ENCODE data around the gene PPP1R7. TPM values are rescaled to one million over a fixed set of nuclear protein-coding genes. Genes with fewer than 3 reads are reported as not detected.

The PPP1R7 gene
- polyA plus RNA-seq, 1 of the 3 experiments (the other 2 are of a cell fraction): 56.9 TPM

DNA sequence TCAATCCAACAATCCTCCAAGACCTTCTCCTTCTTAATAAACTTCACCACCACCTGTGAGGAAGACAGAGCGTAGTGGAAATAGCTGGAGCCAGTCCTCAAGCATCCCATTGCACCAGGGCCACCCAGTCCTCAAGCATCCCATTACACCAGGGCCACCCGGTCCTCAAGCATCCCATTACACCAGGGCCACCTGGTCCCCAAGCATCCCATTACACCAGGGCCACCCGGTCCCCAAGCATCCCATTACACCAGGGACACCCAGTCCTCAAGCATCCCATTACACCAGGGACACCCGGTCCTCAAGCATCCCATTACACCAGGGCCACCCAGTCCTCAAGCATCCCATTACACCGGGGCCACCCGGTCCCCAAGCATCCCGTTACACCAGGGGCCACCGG is 34.9 kb upstream of the PPP1R7 start (continued):
- TF ChIP-seq, protein P1, sequence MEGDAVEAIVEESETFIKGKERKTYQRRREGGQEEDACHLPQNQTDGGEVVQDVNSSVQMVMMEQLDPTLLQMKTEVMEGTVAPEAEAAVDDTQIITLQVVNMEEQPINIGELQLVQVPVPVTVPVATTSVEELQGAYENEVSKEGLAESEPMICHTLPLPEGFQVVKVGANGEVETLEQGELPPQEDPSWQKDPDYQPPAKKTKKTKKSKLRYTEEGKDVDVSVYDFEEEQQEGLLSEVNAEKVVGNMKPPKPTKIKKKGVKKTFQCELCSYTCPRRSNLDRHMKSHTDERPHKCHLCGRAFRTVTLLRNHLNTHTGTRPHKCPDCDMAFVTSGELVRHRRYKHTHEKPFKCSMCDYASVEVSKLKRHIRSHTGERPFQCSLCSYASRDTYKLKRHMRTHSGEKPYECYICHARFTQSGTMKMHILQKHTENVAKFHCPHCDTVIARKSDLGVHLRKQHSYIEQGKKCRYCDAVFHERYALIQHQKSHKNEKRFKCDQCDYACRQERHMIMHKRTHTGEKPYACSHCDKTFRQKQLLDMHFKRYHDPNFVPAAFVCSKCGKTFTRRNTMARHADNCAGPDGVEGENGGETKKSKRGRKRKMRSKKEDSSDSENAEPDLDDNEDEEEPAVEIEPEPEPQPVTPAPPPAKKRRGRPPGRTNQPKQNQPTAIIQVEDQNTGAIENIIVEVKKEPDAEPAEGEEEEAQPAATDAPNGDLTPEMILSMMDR (IDR thresholded peaks at IDR 0.05): no peak
- TF ChIP-seq TCF12 (IDR thresholded peaks at IDR 0.05): no peak
- TF ChIP-seq, protein P2, sequence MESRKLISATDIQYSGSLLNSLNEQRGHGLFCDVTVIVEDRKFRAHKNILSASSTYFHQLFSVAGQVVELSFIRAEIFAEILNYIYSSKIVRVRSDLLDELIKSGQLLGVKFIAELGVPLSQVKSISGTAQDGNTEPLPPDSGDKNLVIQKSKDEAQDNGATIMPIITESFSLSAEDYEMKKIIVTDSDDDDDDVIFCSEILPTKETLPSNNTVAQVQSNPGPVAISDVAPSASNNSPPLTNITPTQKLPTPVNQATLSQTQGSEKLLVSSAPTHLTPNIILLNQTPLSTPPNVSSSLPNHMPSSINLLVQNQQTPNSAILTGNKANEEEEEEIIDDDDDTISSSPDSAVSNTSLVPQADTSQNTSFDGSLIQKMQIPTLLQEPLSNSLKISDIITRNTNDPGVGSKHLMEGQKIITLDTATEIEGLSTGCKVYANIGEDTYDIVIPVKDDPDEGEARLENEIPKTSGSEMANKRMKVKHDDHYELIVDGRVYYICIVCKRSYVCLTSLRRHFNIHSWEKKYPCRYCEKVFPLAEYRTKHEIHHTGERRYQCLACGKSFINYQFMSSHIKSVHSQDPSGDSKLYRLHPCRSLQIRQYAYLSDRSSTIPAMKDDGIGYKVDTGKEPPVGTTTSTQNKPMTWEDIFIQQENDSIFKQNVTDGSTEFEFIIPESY (IDR thresholded peaks at IDR 0.05; ENCODE audit: borderline replicate concordance, low read depth): no peak
- no peak for TF ChIP-seq ELF1 (IDR thresholded peaks at IDR 0.05)

DNA sequence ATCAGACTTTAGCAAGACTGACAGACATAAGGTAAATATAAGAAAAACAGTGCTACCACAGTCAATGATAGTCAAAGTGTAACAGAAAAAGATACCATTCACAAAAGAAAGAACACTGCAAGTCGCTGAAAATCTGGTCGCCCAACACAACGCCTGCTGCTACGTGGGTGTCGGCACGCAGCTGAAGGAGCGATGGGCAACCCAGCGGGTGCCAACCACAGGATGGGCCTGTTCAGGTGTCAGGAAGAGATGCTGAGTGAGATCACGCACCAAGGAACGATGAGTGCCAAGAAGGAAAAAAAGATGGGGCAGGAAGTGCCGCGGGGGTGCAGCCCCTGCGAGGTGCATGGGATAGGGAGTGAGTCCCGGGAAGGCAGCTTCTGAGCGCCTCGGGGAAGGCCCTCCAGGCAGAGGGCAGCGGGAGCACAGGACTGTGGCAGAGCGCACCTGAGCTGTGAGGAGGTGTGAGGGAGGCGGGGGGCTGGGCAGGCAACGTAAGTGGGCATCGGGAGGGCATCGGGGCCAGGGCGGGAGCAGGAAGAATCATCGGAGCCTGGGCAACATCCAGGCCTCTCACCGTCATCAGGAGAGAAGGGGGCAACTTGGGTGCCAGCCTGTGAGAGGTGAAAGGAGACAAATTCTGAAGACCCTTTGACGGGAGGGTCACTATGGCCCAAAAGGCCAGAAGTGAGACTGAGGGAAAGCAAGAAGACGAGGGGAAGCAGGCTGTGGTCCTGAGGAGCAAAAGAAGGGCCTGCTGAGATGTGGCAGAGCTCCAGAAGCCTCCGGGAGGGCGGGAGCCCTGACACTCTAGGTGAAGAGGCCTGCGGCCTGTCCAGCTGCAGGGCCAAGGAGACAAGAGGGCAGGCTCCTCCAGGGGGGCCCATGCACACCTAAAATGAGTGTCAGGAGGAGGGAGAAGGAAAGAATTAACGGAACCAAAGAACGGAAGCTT is 33.4 kb upstream of the PPP1R7 start:
- 92% methylated on average over 32 of the region's 32 CpGs for WGBS (ENCODE audit: low lambda C conversion rate)
- H3K9ac ChIP-seq: no peak overlapping the region
- no peak overlapping the region for H3K27ac ChIP-seq (ENCODE audit: low read depth in 2 of 2, low read length in 1 of 2)
- no peaks in the 10 kb centered on the region for H3K79me2 ChIP-seq (ENCODE audit: insufficient read depth)
- no peaks in the 10 kb centered on the region for H3K27me3 ChIP-seq (ENCODE audit: insufficient read depth)
- peaks cover 14 to 23% of the 10 kb centered on the region in 2 experiments for H3K36me3 ChIP-seq (replicated peaks in 1 of 2; ENCODE audit: control insufficient read depth in 1 of 2, insufficient read depth in 2 of 2, low read length in 1 of 2)
- H3K9me2 ChIP-seq: no peaks in the 10 kb centered on the region
- H2AFZ ChIP-seq (ENCODE audit: low read depth): no peak overlapping the region
- no peak overlapping the region for H3K4me2 ChIP-seq
- H3F3A ChIP-seq (replicated peaks; ENCODE audit: insufficient read depth): peaks cover 5% of the 10 kb centered on the region
- TF ChIP-seq SIN3A (IDR thresholded peaks at IDR 0.05; ENCODE audit: borderline replicate concordance, low read depth, low read length) (no peak), EZH2phosphoT487 (IDR thresholded peaks at IDR 0.05; ENCODE audit: borderline replicate concordance, low read depth) (no peak), FOXM1 (IDR thresholded peaks at IDR 0.05; ENCODE audit: low read depth) (no peak), RFX5 (IDR thresholded peaks at IDR 0.05; ENCODE audit: low read length) (no peak), MEF2A (IDR thresholded peaks at IDR 0.05; ENCODE audit: borderline replicate concordance, low read depth) (no peak), EP300 (IDR thresholded peaks at IDR 0.05; ENCODE audit: borderline replicate concordance in 1 of 2, low read depth in 1 of 2, low read length in 1 of 2) (no peak), GABPA (IDR thresholded peaks at IDR 0.05; ENCODE audit: low read depth) (no peak), RCOR1 (IDR thresholded peaks at IDR 0.05; ENCODE audit: low read length) (no peak), JUND (IDR thresholded peaks at IDR 0.05) (no peak), RAD21 (IDR thresholded peaks at IDR 0.05; ENCODE audit: low read length) (no peak)
- TF ChIP-seq, protein P3, sequence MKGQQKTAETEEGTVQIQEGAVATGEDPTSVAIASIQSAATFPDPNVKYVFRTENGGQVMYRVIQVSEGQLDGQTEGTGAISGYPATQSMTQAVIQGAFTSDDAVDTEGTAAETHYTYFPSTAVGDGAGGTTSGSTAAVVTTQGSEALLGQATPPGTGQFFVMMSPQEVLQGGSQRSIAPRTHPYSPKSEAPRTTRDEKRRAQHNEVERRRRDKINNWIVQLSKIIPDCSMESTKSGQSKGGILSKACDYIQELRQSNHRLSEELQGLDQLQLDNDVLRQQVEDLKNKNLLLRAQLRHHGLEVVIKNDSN (IDR thresholded peaks at IDR 0.05; ENCODE audit: borderline replicate concordance, low read depth): no peak
- TF ChIP-seq, protein P4, sequence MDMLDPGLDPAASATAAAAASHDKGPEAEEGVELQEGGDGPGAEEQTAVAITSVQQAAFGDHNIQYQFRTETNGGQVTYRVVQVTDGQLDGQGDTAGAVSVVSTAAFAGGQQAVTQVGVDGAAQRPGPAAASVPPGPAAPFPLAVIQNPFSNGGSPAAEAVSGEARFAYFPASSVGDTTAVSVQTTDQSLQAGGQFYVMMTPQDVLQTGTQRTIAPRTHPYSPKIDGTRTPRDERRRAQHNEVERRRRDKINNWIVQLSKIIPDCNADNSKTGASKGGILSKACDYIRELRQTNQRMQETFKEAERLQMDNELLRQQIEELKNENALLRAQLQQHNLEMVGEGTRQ (IDR thresholded peaks at IDR 0.05; ENCODE audit: borderline replicate concordance, low read depth, low read length): no peak
- no peaks in the 10 kb centered on the region for H4K20me1 ChIP-seq (ENCODE audit: insufficient read depth)
- H3K9me3 ChIP-seq: no peaks in the 10 kb centered on the region; the same call in 1 of the 2 replicates
- no peak for DNase-seq
- no peaks in the 10 kb centered on the region for H3K4me1 ChIP-seq (ENCODE audit: control insufficient read depth in 1 of 2, insufficient read depth in 2 of 2, low read depth in 1 of 2, low read length in 1 of 2)
- no peak overlapping the region for H3K4me3 ChIP-seq (ENCODE audit: low read depth in 2 of 2, low read length in 1 of 2)
- CTCF ChIA-PET: interaction anchor here (1.2 kb wide), 1 partner anchor 202 kb away, joined by 3 read pairs; no protein-coding TSS in a partner anchor
- POLR2A ChIA-PET: no interaction called here
